SU-DHL-6 (cell line): ENCODE results near the gene CTXND1.

Source experiments
- CTCF ChIP-seq: fragments of 200-600 bp; sonication (generic); IDR thresholded peaks from one replicate; pipeline ENCODE4 v1.5.1; 2017; ENCODE audit warnings: antibody characterized with exemption, mild to moderate bottlenecking, low read length, moderate library complexity; ENCODE audit not compliant: insufficient read depth, poor library complexity, severe bottlenecking
- EZH2phosphoT487 ChIP-seq: fragments of 200-600 bp; sonication (generic), shearing (Covaris generic); conservative IDR thresholded peaks from 2 replicates; pipeline ENCODE4 v1.6.1; 2018; ENCODE audit warnings: mild to moderate bottlenecking, antibody characterized with exemption, low read length, moderate library complexity, mixed read lengths

DNA sequence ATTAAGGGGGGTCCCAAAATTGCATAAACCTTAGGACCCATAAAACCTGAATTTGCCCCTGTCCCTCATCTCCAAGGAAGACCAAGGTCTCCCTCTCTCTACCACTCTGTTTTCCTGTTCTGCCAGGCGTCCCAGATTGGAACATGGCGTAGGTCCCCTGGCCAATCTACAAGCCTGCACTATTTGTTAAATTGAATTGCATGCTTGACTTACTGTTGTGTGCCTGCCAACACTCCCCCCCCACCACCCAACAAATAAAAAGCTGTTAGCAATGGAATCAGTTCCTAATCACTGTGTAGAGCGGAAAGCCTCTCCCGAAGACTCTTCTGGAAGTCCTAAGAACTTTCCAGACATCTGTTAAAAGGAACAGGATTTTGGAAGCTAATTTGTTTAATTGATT, 11.7 kb downstream of the CTXND1 start:
- TF ChIP-seq EZH2phosphoT487: no peak
- no peak for TF ChIP-seq CTCF
